ENCODE data around the gene CFB. TPM values are rescaled to one million over a fixed set of nuclear protein-coding genes. Genes with fewer than 3 reads are reported as not detected.
A peak's percentile ranks its signal among the peaks of the same experiment; 100 is the strongest.

Gene CFB
- total and polyA plus RNA-seq, 2 of the 13 experiments (the other 11 are each of a cell fraction or from before 2014, with no cell fraction given): 171 to 513 TPM

DNA sequence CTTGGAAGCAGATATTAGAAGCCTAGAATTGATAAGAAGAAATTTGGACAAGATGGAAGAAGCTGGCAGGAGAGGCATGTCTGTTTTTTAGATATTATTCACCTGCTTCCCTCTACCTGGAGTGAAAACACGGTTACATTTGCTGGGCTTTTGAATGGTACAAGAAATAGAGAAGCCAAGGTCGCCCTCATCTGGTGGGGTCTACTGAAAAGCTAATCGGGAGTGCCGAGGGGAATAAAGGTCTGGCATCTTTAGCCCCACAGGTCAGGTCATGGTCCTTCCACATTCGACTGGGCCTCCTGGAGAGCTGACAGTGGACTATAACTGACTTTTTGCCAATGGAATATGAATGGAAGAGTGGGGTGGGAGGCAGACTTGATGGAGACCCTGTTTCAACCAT lies 23.0 kb upstream of the CFB start (continued):
- TF ChIP-seq FOXO1 (CRISPR knock-in tag; IDR thresholded peaks at IDR 0.05) (no peak), ZNF792 (CRISPR knock-in tag; IDR thresholded peaks at IDR 0.05) (0 out of 2 replicates have a peak, but pooled peaks have one; percentile 19), ZNF589 (CRISPR knock-in tag; conservative IDR thresholded peaks at IDR 0.05) (no peak), ZNF782 (CRISPR knock-in tag; IDR thresholded peaks at IDR 0.05; ENCODE audit: borderline replicate concordance) (no peak), SIN3B (IDR thresholded peaks at IDR 0.05; ENCODE audit: low read length) (no peak), SNAI1 (CRISPR knock-in tag; IDR thresholded peaks at IDR 0.05; ENCODE audit: borderline replicate concordance) (no peak), EEA1 (CRISPR knock-in tag; IDR thresholded peaks at IDR 0.05; ENCODE audit: borderline replicate concordance) (no peak), ZNF263 (CRISPR knock-in tag; IDR thresholded peaks at IDR 0.05) (no peak), ZNF256 (CRISPR knock-in tag; conservative IDR thresholded peaks at IDR 0.05) (no peak), NRL (CRISPR knock-in tag; IDR thresholded peaks at IDR 0.05; ENCODE audit: borderline replicate concordance) (no peak), CHD2 (IDR thresholded peaks at IDR 0.05; ENCODE audit: low read depth, low read length) (no peak), MED1 (CRISPR knock-in tag; IDR thresholded peaks at IDR 0.05) (0 out of 2 replicates have a peak, but pooled peaks have one; percentile 32), ZNF350 (CRISPR knock-in tag; IDR thresholded peaks at IDR 0.05; ENCODE audit: borderline replicate concordance, low read depth) (peak; percentile 30; the same call in 1 of the 2 replicates)
- TF ChIP-seq, protein P1, sequence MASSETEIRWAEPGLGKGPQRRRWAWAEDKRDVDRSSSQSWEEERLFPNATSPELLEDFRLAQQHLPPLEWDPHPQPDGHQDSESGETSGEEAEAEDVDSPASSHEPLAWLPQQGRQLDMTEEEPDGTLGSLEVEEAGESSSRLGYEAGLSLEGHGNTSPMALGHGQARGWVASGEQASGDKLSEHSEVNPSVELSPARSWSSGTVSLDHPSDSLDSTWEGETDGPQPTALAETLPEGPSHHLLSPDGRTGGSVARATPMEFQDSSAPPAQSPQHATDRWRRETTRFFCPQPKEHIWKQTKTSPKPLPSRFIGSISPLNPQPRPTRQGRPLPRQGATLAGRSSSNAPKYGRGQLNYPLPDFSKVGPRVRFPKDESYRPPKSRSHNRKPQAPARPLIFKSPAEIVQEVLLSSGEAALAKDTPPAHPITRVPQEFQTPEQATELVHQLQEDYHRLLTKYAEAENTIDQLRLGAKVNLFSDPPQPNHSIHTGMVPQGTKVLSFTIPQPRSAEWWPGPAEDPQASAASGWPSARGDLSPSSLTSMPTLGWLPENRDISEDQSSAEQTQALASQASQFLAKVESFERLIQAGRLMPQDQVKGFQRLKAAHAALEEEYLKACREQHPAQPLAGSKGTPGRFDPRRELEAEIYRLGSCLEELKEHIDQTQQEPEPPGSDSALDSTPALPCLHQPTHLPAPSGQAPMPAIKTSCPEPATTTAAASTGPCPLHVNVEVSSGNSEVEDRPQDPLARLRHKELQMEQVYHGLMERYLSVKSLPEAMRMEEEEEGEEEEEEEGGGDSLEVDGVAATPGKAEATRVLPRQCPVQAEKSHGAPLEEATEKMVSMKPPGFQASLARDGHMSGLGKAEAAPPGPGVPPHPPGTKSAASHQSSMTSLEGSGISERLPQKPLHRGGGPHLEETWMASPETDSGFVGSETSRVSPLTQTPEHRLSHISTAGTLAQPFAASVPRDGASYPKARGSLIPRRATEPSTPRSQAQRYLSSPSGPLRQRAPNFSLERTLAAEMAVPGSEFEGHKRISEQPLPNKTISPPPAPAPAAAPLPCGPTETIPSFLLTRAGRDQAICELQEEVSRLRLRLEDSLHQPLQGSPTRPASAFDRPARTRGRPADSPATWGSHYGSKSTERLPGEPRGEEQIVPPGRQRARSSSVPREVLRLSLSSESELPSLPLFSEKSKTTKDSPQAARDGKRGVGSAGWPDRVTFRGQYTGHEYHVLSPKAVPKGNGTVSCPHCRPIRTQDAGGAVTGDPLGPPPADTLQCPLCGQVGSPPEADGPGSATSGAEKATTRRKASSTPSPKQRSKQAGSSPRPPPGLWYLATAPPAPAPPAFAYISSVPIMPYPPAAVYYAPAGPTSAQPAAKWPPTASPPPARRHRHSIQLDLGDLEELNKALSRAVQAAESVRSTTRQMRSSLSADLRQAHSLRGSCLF (CRISPR knock-in tag; IDR thresholded peaks at IDR 0.05; ENCODE audit: borderline replicate concordance): no peak
- TF ChIP-seq, protein P2, sequence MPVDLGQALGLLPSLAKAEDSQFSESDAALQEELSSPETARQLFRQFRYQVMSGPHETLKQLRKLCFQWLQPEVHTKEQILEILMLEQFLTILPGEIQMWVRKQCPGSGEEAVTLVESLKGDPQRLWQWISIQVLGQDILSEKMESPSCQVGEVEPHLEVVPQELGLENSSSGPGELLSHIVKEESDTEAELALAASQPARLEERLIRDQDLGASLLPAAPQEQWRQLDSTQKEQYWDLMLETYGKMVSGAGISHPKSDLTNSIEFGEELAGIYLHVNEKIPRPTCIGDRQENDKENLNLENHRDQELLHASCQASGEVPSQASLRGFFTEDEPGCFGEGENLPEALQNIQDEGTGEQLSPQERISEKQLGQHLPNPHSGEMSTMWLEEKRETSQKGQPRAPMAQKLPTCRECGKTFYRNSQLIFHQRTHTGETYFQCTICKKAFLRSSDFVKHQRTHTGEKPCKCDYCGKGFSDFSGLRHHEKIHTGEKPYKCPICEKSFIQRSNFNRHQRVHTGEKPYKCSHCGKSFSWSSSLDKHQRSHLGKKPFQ (CRISPR knock-in tag; IDR thresholded peaks at IDR 0.05; ENCODE audit: insufficient replicate concordance): no peak
- TF ChIP-seq, protein P3, sequence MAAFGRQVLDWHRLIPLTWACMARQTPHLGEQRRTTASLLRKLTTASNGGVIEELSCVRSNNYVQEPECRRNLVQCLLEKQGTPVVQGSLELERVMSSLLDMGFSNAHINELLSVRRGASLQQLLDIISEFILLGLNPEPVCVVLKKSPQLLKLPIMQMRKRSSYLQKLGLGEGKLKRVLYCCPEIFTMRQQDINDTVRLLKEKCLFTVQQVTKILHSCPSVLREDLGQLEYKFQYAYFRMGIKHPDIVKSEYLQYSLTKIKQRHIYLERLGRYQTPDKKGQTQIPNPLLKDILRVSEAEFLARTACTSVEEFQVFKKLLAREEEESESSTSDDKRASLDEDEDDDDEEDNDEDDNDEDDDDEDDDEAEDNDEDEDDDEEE (CRISPR knock-in tag; IDR thresholded peaks at IDR 0.05): no peak
- TF ChIP-seq, protein P4, sequence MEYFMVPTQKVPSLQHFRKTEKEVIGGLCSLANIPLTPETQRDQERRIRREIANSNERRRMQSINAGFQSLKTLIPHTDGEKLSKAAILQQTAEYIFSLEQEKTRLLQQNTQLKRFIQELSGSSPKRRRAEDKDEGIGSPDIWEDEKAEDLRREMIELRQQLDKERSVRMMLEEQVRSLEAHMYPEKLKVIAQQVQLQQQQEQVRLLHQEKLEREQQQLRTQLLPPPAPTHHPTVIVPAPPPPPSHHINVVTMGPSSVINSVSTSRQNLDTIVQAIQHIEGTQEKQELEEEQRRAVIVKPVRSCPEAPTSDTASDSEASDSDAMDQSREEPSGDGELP (IDR thresholded peaks at IDR 0.05; ENCODE audit: borderline replicate concordance, low read depth): no peak
- TF ChIP-seq, protein P5, sequence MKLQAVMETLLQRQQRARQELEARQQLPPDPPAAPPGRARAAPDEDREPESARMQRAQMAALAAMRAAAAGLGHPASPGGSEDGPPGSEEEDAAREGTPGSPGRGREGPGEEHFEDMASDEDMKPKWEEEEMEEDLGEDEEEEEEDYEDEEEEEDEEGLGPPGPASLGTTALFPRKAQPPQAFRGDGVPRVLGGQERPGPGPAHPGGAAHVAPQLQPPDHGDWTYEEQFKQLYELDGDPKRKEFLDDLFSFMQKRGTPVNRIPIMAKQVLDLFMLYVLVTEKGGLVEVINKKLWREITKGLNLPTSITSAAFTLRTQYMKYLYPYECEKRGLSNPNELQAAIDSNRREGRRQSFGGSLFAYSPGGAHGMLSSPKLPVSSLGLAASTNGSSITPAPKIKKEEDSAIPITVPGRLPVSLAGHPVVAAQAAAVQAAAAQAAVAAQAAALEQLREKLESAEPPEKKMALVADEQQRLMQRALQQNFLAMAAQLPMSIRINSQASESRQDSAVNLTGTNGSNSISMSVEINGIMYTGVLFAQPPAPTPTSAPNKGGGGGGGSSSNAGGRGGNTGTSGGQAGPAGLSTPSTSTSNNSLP (IDR thresholded peaks at IDR 0.05; ENCODE audit: low read depth, low read length): no peak
- TF ChIP-seq, protein P6, sequence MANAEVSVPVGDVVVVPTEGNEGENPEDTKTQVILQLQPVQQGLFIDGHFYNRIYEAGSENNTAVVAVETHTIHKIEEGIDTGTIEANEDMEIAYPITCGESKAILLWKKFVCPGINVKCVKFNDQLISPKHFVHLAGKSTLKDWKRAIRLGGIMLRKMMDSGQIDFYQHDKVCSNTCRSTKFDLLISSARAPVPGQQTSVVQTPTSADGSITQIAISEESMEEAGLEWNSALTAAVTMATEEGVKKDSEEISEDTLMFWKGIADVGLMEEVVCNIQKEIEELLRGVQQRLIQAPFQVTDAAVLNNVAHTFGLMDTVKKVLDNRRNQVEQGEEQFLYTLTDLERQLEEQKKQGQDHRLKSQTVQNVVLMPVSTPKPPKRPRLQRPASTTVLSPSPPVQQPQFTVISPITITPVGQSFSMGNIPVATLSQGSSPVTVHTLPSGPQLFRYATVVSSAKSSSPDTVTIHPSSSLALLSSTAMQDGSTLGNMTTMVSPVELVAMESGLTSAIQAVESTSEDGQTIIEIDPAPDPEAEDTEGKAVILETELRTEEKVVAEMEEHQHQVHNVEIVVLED (CRISPR knock-in tag; IDR thresholded peaks at IDR 0.05; ENCODE audit: borderline replicate concordance): no peak
